Stomach (tissue), 9 donors: Measurements from ENCODE around the gene FAXC. TPM values are rescaled to one million over a fixed set of nuclear protein-coding genes. Genes with fewer than 3 reads are reported as not detected.

Experiments
- DNase-seq, 2 donors: peaks; one replicate each; pipeline versions ENCODE4 v3.0.0 to v3.0.0-alpha.2; 2013 to 2019
- H3K27ac ChIP-seq, 5 donors: fragments of 200-600 bp in 4 of 5; sonication (generic) in 4 of 5; one replicate each; pipeline ENCODE4 v1.5.1; 2013 to 2019; ENCODE audit warnings: mild to moderate bottlenecking in 1 of 5, moderate library complexity in 1 of 5
- H3K27me3 ChIP-seq, 3 donors: fragments of 200-600 bp; sonication (generic); one replicate each; pipeline ENCODE4 v1.5.1; 2017 to 2019; ENCODE audit warnings: mixed run types in 1 of 3
- H3K36me3 ChIP-seq, 4 donors: fragments of 200-600 bp; sonication (generic); 1 replicate in 3 of 4; 2 replicates in 1 of 4; pipeline ENCODE4 v1.5.1; 2016 to 2019
- H3K4me1 ChIP-seq, 4 donors: fragments of 200-600 bp; sonication (generic); one replicate each; pipeline ENCODE4 v1.5.1; 2016 to 2019
- H3K4me3 ChIP-seq, 4 donors: fragments of 200-600 bp; sonication (generic) in 3 of 4; one replicate each; pipeline ENCODE4 v1.5.1; 2016 to 2019; ENCODE audit warnings: mild to moderate bottlenecking in 1 of 4
- H3K9me3 ChIP-seq, 4 donors: fragments of 200-600 bp; sonication (generic); one replicate each; pipeline ENCODE4 v1.5.1; 2016 to 2019
- CTCF ChIP-seq, 7 experiments: fragments of 450-650 bp in 4 of 7; fragments of 200-600 bp in 3 of 7; sonication (generic) in 3 of 7; IDR thresholded peaks; one replicate each; pipeline ENCODE4 v1.5.1; 2016 to 2019; ENCODE audit warnings: antibody characterized with exemption in 7 of 7, control low read depth in 2 of 7, mild to moderate bottlenecking in 1 of 7
- EP300 ChIP-seq: sonication (generic); formaldehyde crosslinking; IDR thresholded peaks from one replicate; pipeline ENCODE4 v1.6.1; 2017; ENCODE audit warnings: antibody characterized with exemption
- POLR2A ChIP-seq, 4 donors: fragments of 450-650 bp; IDR thresholded peaks; one replicate each; pipeline ENCODE4 v1.6.1; 2016; ENCODE audit warnings: antibody characterized with exemption in 4 of 4, control low read depth in 2 of 4, mild to moderate bottlenecking in 1 of 4, moderate library complexity in 1 of 4
- POLR2AphosphoS5 ChIP-seq, 3 donors: sonication (generic); formaldehyde crosslinking; IDR thresholded peaks; one replicate each; pipeline ENCODE4 v1.6.1; 2016; ENCODE audit warnings: antibody characterized with exemption in 3 of 3
- WGBS, 5 donors: extraction: QIAGEN DNeasy Blood & Tissue Kit in 3 of 5; methylation state at CpG; one replicate each; pipeline versions ENCODE4 v1.1.5 to v1.1.7; 2013 to 2018; 5-methylcytosine and 5-hydroxymethylcytosine counted together
- intact Hi-C: fragments of 100-400 bp; cut with DNase I; formaldehyde crosslinking; loops from one replicate; pipeline ENCODE4 v1.15.1; 2023; ENCODE audit warnings: low total_unique reads
- polyA plus RNA-seq, 3 donors: library from polyadenylated mRNA; stranded (reverse); fragments of 200-250 nt; gene quantifications; one replicate each; pipeline ENCODE4 v1.2.3, GENCODE V29; 2013
- total RNA-seq, 5 donors: library from RNA; depleted of rRNA; stranded (reverse); fragments of >200 nt; gene quantifications; one replicate each; pipeline versions ENCODE4 v1.1.0 to v1.2.3, GENCODE V29; 2014 to 2016
- donor health status: healthy with polysubstance abuse.
- donor health status: Bipolar disorder and iron deficiency.
- donor health status: healthy.

The FAXC gene
- total and polyA plus RNA-seq, 8 donors: 2.2 to 186 (median 7.7) TPM; not detected in 1

GRCh38 chr6:99297415-99297814 is 52.1 kb downstream of the FAXC start:
- TF ChIP-seq EP300 (no peak), POLR2AphosphoS5 (IDR thresholded peaks at IDR 0.05) (no peak), POLR2A (IDR thresholded peaks at IDR 0.05) (no peak)
- Histone ChIP-seq H3K27me3 (no peaks in the 10 kb centered on the region), H3K4me1 (no peaks in the 10 kb centered on the region), H3K27ac (no peak overlapping the region), H3K9me3 (no peaks in the 10 kb centered on the region), H3K4me3 (no peak overlapping the region), H3K36me3 (no peaks in the 10 kb centered on the region)
- 85 to 98% (median 86%) methylated on average over 4 to 5 of the region's 5 CpGs for WGBS, 5 donors
- intact Hi-C loops: no loop called here
- DNase-seq: no peak

GRCh38 chr6:99297006-99297405 is 52.5 kb downstream of the FAXC start:
- 93 to 100% (median 100%) methylated on average over 1 of the region's 1 CpG for WGBS, 5 donors
- intact Hi-C loops: no loop called here
- no peaks in the 10 kb centered on the region for H3K9me3 ChIP-seq
- H3K4me3 ChIP-seq: no peak overlapping the region
- H3K27me3 ChIP-seq: no peaks in the 10 kb centered on the region
- H3K27ac ChIP-seq: no peak overlapping the region
- no peaks in the 10 kb centered on the region for H3K36me3 ChIP-seq
- H3K4me1 ChIP-seq: no peaks in the 10 kb centered on the region
- no peak for DNase-seq
- no peak for TF ChIP-seq CTCF (IDR thresholded peaks at IDR 0.05)
- no peak for TF ChIP-seq POLR2AphosphoS5 (IDR thresholded peaks at IDR 0.05)
- TF ChIP-seq POLR2A (IDR thresholded peaks at IDR 0.05): no peak
- no peak for TF ChIP-seq EP300

GRCh38 chr6:99296261-99296660 is 53.2 kb downstream of the FAXC start:
- H3K4me3 ChIP-seq: no peak overlapping the region
- intact Hi-C loops: no loop called here
- H3K27ac ChIP-seq: no peak overlapping the region
- no peak for DNase-seq
- no peaks in the 10 kb centered on the region for H3K9me3 ChIP-seq
- no peaks in the 10 kb centered on the region for H3K4me1 ChIP-seq
- peaks cover 0 to 4% (median 2%) of the 10 kb centered on the region in 4 donors for H3K36me3 ChIP-seq
- WGBS, 5 donors: 84 to 90% (median 86%) methylated on average over 5 of the region's 5 CpGs
- TF ChIP-seq POLR2A (IDR thresholded peaks at IDR 0.05): no peak
- no peak for TF ChIP-seq CTCF (IDR thresholded peaks at IDR 0.05)
- TF ChIP-seq POLR2AphosphoS5 (IDR thresholded peaks at IDR 0.05): no peak
- TF ChIP-seq EP300: no peak
- H3K27me3 ChIP-seq: no peaks in the 10 kb centered on the region

- Histone ChIP-seq H3K27me3 (no peaks in the 10 kb centered on the region), H3K36me3 (peaks cover 0 to 10% (median 5%) of the 10 kb centered on the region in 4 donors), H3K4me3 (no peak overlapping the region), H3K27ac (no peak overlapping the region), H3K4me1 (no peaks in the 10 kb centered on the region), H3K9me3 (no peaks in the 10 kb centered on the region)
- intact Hi-C loops: no loop called here
- WGBS, 5 donors: 86 to 95% (median 89%) methylated on average over 3 of the region's 3 CpGs
- no peak for TF ChIP-seq CTCF (IDR thresholded peaks at IDR 0.05)
- no peak for TF ChIP-seq POLR2AphosphoS5 (IDR thresholded peaks at IDR 0.05)
- no peak for TF ChIP-seq EP300
- no peak for TF ChIP-seq POLR2A (IDR thresholded peaks at IDR 0.05)
- DNase-seq: no peak
Observed at GRCh38 chr6:99295276-99295675, 54.2 kb downstream of the FAXC start.

GRCh38 chr6:99294786-99295185 is 54.7 kb downstream of the FAXC start:
- intact Hi-C loops: no loop called here
- H3K4me1 ChIP-seq: no peaks in the 10 kb centered on the region
- H3K27ac ChIP-seq: no peak overlapping the region
- peaks cover 0 to 10% (median 5%) of the 10 kb centered on the region in 4 donors for H3K36me3 ChIP-seq
- TF ChIP-seq POLR2A (IDR thresholded peaks at IDR 0.05): no peak
- no peak for TF ChIP-seq POLR2AphosphoS5 (IDR thresholded peaks at IDR 0.05)
- no peak for TF ChIP-seq CTCF (IDR thresholded peaks at IDR 0.05)
- TF ChIP-seq EP300: no peak
- no peak overlapping the region for H3K4me3 ChIP-seq
- H3K9me3 ChIP-seq: no peaks in the 10 kb centered on the region
- DNase-seq: no peak
- no peaks in the 10 kb centered on the region for H3K27me3 ChIP-seq
- whole genome bisulfite sequencing, 5 donors: 91 to 95% (median 95%) methylated on average over 6 of the region's 6 CpGs
